ENCODE measurements around the gene MAN1B1.
"Not testable (repeated sequence)": the region's sequence is repeated elsewhere in the genome, so short reads cannot be mapped to it uniquely, and the experiment has no call there.

Gene MAN1B1

DNA sequence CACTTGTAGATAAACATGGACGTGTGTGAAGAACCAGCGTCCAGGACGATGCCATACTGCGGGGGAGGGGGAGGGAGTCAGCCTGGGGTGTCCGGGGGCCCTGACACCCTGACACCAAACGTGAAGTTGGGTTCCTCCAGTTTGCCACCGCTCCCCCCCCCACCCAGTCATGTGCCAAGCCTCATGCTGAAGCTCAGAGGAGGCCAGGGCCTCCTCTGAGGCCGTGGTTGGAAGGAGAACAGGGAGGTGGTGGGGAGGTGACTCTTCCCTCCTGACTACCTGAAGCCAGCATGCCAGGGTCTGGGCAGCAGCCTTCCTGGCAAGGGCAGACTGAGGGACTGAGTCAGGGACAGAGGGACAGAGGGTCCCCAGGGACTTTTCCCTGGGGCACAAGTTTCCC is 34.5 kb upstream of the MAN1B1 start:
- H3K4me3 ChIP-seq (ENCODE audit: low read depth, low read length): no peak overlapping the region

DNA sequence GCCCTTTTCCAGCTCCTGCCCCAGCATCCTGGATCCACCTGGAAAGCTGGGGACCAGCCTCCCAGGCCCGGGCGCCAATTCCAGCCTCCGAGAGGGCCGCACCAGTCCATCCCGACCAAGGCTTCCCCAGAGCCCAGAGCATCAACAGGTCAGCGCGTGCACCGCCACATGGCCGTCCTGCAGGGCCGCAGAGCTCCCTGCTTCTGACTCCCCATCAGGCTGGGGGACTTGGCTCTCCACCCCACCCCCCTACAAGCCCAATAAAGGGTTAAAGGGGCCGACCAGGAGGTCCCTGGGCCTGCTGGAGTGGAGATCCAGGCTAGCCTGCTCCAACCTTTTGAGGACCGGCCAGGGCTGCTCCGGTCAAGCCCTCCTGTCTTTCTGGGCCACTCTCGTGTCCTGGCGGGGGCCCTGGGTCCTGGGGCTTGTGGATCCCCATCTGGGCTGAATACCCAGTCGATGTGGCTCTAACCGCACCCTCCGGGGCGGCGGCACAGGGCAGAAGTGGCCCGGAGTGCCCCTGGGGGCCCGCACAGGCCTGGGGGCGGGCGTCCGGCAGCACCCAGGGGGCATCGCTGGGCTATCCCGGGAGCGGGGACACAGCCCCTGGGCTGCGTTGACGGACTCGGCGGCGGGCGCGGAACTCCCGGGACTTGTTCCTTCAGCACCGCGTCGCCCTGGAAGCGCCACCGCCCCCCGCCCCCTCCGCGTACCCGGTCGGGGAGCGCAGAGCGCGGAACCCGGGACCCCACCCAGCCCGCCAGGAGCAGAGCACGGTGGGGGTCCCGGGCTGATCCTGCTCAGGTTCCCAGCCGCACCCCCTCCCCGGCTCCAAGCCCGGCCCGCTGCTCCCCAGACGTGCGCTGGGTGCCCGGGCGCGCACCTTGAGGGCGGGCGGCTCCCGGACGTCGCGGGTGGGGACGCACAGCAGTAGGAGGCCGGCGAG is 33.5 kb upstream of the MAN1B1 start:
- peak overlapping the region; percentile 30 for H3K4me3 ChIP-seq (ENCODE audit: low read depth, low read length)

DNA sequence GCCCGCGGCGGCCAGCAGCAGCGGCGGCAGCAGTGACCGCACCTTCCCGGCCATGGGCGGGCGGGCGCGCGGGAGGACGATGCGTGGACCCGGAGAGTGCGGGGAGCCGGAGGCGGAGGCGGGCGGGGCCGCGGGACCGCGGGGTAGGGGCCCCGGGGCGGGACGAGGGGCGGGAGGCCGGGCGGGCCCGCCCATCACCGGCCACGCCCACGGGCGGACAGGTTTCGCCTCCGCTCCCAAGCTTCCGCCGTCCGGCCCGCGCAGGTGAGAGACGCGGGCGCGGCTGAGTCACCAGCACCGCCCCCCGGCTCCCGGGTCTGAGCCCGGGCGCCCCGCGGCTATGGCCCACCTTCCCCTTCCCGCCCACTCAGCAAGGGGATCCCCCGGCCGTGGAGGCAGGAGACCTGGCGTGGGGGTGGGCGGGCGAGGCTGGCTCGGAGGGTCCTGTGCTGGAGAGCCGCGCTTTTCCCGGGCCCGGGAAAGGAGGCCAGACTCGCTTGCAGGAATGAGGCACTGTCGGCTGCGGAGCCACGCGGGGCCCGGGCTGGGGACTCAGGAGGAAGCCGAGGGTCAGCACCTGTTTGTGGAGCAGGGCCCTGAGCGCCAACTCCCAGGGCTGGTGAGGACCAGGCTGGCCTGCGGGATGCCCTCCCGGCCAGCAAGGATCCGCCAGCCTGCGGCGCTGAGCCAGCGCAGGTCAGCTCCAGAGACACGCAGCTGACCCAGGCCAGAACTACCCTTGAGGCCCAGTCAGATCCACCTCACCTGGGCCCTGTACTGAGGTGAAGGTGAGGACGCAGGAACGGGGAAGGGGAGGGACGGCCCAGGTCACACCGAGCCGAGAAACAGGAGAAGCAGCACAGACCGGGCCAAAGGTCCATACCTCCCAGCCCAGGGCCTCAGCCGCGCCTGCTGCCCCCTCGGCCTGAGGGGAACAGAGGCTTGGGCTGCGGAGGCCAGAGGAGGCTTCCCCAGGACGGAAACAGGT is 32.5 kb upstream of the MAN1B1 start, which contains the start of gene ENTPD2:
Gene ENTPD2 (minus strand): TSS at position 118 of the 988 bp plus-strand sequence. CDS start 64 bp downstream, at position 54.
- peak within 1 kb of the TSS; percentile 30 for H3K4me3 ChIP-seq (ENCODE audit: low read depth, low read length)

DNA sequence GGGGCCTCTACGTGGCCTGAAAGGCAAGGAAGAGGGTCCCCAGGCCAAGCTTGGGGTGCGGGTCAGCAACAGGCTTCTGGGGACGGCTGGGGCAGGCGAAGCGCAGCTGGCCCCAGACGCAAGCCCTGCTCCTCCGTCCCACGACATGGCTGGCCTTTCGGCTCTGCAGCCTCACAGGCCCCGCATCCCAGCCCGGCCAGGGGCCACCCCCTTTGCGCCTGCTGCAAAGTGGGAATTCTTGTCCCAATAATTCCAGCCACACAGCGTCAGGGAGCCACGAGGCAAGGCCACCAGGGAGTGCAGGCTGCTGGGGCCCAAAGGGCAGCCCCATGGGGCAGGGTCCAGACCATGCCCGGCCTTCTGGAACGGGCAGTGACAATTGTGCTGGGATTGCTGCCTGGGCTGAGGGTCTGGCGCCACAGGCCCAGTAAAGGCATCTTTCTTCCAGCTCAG is 31.8 kb upstream of the MAN1B1 start:
- no peak overlapping the region for H3K4me3 ChIP-seq (ENCODE audit: low read depth, low read length)

- H3K4me3 ChIP-seq (ENCODE audit: low read depth, low read length): no peak overlapping the region
These were observed 31.1 kb upstream of the MAN1B1 start for GRCh38 chr9:137055385-137056364.

GRCh38 chr9:137056739-137057415 is 29.9 kb upstream of the MAN1B1 start:
- H3K4me3 ChIP-seq (ENCODE audit: low read depth, low read length): no peak overlapping the region

GRCh38 chr9:137057545-137057944 is 29.2 kb upstream of the MAN1B1 start:
- H3K4me3 ChIP-seq (ENCODE audit: low read depth, low read length): no peak overlapping the region

GRCh38 chr9:137058521-137059234 is 28.1 kb upstream of the MAN1B1 start:
- no peak overlapping the region for H3K4me3 ChIP-seq (ENCODE audit: low read depth, low read length)

- H3K4me3 ChIP-seq (ENCODE audit: low read depth, low read length): no peak overlapping the region
These were observed 24.4 kb upstream of the MAN1B1 start for GRCh38 chr9:137062384-137062783.

DNA sequence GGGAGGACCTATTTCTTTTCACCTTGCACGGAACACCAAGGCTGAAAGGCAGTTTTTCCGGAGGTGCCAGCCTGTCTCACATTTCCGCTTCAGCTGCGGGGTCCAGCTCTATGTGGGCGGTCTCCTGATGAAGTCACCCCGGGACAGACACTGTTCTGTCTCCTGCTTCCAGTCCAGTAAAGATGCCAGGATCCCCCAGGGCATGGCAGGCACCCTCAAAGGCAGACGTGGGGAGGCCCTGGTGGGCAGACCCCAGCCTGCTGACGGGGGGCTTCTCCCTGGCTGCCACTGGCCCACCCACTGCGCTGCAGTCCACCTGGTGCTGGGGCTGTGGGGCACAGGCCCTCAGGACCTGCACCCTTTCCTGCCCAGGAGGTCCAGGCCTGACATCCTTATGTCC is 24.0 kb upstream of the MAN1B1 start:
- not testable (repeated sequence) for H3K4me3 ChIP-seq (ENCODE audit: low read depth, low read length)

DNA sequence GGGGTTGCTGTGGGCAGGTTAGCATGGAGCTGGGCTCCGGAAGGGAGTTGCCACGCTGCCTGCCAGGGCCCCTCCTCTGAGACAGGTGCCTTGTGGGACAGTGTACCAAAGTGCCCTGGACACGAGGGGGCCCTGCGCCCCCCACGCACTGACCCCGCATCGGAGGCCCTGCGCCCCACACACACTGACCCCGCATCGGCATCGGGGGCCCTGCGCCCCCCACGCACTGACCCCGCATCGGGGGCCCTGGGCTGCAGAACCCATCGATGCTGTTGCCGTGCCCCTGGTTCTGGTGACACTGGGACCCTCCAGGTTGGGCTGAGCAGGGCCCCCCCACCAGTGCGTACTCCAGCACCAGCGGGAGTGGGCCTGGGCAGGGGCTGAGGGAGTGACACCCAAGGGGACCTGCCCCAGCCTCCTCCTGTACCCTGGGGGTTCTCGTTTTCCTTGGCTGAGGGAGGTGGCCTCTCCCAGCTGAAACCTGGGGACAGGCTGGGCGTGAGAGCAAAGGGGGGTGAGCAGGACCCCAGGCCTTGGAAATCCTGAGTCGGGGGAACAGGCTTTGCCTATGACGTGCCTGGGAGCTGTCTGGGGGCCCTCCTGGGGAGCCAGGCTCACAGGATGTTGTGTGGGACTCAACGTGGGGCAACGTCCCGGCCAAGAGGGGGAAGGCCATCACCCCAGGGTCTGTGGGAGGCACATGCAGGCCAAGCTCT is 23.3 kb upstream of the MAN1B1 start:
- no peak overlapping the region for H3K4me3 ChIP-seq (ENCODE audit: low read depth, low read length)

DNA sequence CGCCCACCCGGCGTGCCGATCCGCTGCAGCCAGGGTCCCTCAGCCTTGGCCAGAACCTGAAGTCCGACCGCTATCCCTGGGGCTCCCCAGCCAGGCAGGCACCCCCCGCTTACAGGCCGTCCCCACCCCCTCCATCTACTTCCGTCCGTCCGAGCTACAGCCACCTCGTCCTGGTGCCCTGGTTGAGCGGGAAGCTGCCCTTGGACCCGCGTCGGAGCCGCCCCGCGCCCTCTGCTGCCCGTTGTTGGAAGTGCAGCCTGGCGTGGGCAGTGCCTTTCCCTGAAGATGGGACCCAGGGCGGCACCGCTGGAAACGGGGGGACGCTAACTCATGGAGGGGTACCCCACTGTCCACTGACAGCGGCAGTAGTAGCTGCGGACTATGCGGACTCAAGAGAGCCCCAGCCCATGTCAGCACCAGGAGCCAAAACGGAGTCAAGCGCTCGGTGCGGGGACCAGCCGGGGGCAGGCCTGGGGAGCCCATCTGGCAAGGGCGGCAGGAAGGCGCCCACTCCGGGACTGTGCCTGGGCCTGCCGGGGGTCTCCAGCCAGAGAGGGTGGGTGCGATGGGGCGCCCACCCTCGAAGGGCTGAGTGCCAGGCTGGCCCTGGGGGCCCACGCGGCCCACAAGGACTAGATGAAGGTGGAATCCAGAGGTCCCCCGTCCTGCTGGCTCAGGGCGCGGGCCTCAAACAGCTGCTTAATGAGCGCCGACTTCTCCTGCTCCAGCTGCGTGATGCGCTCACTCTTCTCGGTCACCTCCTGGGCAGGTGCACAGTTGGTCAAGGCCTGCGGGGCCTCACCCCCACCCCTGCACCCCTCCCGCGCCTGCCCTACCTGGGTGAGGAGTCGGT is 22.5 kb upstream of the MAN1B1 start:
- H3K4me3 ChIP-seq (ENCODE audit: low read depth, low read length): no peak overlapping the region

GRCh38 chr9:137064880-137065164 is 22.0 kb upstream of the MAN1B1 start:
- H3K4me3 ChIP-seq (ENCODE audit: low read depth, low read length): no peak overlapping the region

GRCh38 chr9:137065336-137065967 is 21.3 kb upstream of the MAN1B1 start:
- H3K4me3 ChIP-seq (ENCODE audit: low read depth, low read length): no peak overlapping the region

DNA sequence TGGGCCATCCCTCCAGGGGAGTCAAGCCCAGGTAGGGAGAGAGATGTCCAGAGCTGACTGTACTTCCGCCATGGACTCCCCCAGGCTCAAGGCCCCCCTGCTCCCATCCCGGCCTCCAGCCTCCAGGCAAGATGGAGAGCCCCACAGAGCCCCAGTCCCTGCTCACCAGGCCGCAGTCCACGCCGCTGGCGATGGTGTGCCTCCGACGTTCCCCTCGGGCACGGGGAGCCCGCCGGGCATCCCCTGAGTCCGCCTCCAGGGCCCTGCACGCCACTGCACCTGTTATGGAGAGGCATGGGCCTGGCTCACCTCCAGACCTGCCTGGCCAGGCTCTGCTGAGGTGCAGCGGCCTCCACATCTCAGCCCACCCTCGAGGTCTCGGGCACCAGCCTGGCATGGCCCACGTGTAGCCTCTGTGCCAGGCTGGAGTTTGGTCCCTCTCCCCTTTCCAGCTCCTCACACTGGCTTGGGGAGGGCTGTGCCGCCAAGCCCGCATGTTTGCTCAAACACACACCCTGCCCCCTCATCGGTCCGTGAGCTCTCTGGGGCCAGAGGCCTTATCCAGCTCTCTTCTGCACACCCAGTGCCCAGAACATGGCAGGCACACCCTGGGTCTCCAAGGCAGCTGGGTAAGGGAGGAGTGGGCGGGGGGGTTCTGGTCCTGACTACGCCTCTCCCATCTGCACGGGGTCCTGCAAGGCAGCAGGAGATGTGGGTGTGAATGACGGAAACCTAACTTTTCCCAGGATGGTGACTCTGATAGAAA is 20.5 kb upstream of the MAN1B1 start:
- H3K4me3 ChIP-seq (ENCODE audit: low read depth, low read length): no peak overlapping the region

- H3K4me3 ChIP-seq (ENCODE audit: low read depth, low read length): no peak overlapping the region
These were observed 18.8 kb upstream of the MAN1B1 start for GRCh38 chr9:137067860-137068538.

Data from iPS-11a (cell line).